ENCODE data around the gene PLEKHH2.

The PLEKHH2 gene

DNA sequence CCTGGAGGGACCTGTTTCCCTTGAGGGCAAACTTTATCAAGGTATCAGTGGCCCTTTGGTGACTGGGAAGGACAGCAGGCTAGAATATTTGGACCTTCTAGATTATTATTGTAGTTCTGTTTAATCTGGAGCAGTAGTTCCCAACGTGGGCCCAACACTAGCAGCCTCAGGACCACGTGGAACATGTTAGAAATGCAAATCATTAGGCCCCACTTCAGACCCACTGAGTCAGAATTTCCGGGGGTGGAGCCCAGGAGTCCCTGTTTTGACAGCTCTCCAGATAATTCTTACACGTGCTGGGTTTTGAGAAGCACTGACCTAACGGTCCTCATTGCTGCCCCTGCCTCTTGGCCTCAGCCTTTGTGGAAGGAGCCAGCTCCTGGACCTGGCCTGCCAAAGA is 111.3 kb downstream of the PLEKHH2 start:
- DNase-seq (ENCODE audit: low read depth), result no peak
- TF ChIP-seq, protein P1, sequence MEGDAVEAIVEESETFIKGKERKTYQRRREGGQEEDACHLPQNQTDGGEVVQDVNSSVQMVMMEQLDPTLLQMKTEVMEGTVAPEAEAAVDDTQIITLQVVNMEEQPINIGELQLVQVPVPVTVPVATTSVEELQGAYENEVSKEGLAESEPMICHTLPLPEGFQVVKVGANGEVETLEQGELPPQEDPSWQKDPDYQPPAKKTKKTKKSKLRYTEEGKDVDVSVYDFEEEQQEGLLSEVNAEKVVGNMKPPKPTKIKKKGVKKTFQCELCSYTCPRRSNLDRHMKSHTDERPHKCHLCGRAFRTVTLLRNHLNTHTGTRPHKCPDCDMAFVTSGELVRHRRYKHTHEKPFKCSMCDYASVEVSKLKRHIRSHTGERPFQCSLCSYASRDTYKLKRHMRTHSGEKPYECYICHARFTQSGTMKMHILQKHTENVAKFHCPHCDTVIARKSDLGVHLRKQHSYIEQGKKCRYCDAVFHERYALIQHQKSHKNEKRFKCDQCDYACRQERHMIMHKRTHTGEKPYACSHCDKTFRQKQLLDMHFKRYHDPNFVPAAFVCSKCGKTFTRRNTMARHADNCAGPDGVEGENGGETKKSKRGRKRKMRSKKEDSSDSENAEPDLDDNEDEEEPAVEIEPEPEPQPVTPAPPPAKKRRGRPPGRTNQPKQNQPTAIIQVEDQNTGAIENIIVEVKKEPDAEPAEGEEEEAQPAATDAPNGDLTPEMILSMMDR (IDR thresholded peaks at IDR 0.05; ENCODE audit: insufficient read depth, low read depth, low read length, missing control alignments), result no peak
- no peak overlapping the region for H3K4me3 ChIP-seq (ENCODE audit: low read depth, low read length)

DNA sequence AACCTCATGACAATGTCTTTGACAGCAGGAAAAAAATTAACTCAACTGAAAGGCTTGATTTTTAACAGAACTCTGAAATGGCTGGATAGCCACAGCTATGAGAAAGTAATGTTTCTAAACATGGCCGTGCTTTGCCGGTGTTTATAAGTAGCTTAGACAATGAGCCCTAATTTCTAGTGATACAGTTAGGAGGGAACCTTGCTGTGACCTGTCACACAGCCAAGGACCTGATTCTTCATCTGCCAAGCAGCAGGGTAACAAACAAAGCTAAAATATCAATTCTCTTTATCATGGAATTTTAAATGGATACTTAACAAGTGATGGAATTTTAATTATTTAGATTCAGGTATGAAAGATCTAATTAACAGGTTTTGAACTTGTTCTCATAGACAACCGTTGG is 112.5 kb downstream of the PLEKHH2 start:
- DNase-seq (ENCODE audit: low read depth), result no peak
- H3K4me3 ChIP-seq (ENCODE audit: low read depth, low read length), result no peak overlapping the region
- TF ChIP-seq, protein P1 (IDR thresholded peaks at IDR 0.05; ENCODE audit: insufficient read depth, low read depth, low read length, missing control alignments), result no peak

DNA sequence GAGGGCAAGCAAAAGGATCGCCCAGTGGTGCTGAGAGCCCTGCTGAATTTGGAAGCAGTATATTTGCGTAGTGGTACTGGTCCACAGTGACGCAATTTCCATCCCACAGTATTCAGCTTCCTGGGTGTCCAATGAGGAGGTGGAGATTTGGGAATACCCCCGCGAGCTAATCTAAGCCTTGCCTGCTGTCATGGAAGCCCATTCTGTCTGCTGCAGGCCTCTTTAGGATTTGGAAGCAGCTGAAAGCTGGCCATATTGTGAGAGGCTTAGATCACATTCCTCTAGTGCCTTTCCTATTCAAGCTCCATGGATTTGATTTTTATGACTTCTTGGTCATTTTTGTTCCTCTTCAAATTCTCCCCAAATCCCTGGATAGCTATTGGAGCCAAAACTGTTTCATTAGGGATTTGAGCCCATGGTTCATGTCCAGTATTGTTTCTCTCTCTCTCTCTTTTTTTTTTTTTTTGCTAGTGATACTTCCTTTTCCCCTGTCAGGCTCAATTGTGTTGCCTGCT is 114.5 kb downstream of the PLEKHH2 start:
- TF ChIP-seq, protein P1 (IDR thresholded peaks at IDR 0.05; ENCODE audit: insufficient read depth, low read depth, low read length, missing control alignments), result no peak
- no peak overlapping the region for H3K4me3 ChIP-seq (ENCODE audit: low read depth, low read length)
- no peak for DNase-seq (ENCODE audit: low read depth)

DNA sequence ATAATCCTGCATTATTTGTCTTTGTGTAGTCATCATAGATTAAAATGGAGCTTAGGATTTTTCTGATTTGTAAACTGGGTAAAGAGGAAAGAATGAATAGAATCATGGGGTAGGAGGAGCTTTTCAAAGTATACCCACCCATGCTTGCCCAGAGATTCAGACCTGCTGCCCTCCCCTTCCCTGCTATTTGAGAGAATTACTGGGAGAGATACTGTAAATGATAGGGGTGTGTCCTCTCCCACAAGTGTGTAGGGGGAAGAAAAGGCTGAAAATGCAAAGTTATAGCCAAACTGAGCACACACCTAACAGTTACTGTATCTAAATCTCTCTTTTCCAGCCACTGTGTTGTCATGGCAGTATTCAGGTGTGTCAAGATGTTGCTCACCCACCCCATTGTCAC is 115.2 kb downstream of the PLEKHH2 start:
- no peak for DNase-seq (ENCODE audit: low read depth)
- TF ChIP-seq, protein P1 (IDR thresholded peaks at IDR 0.05; ENCODE audit: insufficient read depth, low read depth, low read length, missing control alignments), result no peak
- no peak overlapping the region for H3K4me3 ChIP-seq (ENCODE audit: low read depth, low read length)

DNA sequence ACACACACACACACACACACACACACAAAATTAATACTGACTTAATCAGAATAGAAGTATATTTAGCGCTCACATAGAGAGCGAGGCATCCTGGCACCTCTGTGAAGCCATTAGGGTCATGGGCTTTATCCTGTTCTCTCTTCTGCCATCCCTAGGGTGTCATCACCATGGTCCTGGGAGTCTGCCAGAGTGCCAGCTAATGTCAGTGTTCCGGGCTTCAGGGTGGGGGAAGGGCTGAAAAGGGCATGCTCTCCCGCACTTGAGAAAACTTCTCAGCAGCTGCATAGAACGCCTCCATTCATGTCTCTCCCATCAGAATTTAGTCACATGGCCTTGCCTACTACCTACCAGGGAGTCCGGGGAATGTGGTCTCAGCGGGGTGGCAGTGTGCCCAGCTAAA is 117.1 kb downstream of the PLEKHH2 start:
- no peak overlapping the region for H3K4me3 ChIP-seq (ENCODE audit: low read depth, low read length)
- DNase-seq (ENCODE audit: low read depth), result no peak
- TF ChIP-seq, protein P1 (IDR thresholded peaks at IDR 0.05; ENCODE audit: insufficient read depth, low read depth, low read length, missing control alignments), result no peak

DNA sequence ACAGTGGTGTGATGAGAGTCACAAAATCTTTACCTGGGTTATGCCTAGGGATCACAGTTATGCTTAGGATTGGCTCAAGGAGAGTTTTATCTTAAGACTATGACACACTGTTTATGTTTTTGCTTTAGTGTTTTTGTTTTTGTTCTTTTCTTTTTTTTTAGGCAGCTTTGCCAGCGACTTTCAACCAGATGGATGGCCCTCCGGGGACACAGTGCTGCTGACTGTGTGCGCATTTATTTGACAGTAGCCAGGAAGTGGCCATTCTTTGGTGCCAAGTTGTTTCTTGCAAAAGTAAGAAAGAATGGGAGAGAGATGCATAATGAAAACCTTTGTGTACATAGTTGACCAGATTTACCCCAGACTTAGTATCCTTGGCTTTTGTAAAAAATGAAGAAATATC is 121.7 kb downstream of the PLEKHH2 start:
- H3K4me3 ChIP-seq (ENCODE audit: low read depth, low read length), result no peak overlapping the region
- TF ChIP-seq, protein P1 (IDR thresholded peaks at IDR 0.05; ENCODE audit: insufficient read depth, low read depth, low read length, missing control alignments), result no peak
- DNase-seq (ENCODE audit: low read depth), result no peak

DNA sequence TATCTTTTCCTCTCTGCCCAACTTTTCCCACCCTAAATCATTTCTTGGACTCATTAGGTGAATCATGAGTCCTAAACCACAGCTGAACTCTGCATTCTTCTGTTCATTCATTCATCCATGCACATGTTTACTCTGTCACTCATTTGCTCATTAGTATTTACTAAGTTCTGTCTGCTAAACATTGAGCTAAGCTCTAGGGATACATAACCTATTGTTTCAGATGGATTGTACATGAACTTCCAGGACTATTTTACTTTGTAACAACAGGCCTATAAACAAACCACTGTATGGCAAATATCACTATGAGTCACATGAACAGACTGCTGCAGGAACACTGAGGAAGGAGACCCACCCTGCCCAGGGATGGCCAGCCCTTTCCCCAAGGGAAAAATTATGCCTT is 122.1 kb downstream of the PLEKHH2 start:
- no peak overlapping the region for H3K4me3 ChIP-seq (ENCODE audit: low read depth, low read length)
- no peak for DNase-seq (ENCODE audit: low read depth)
- TF ChIP-seq, protein P1 (IDR thresholded peaks at IDR 0.05; ENCODE audit: insufficient read depth, low read depth, low read length, missing control alignments), result no peak
